ENCODE data around the gene ADAR. TPM values are rescaled to one million over a fixed set of nuclear protein-coding genes. Genes with fewer than 3 reads are reported as not detected.

ADAR gene
- total RNA-seq, 1 donor from 2014 or later, result 139 TPM

DNA sequence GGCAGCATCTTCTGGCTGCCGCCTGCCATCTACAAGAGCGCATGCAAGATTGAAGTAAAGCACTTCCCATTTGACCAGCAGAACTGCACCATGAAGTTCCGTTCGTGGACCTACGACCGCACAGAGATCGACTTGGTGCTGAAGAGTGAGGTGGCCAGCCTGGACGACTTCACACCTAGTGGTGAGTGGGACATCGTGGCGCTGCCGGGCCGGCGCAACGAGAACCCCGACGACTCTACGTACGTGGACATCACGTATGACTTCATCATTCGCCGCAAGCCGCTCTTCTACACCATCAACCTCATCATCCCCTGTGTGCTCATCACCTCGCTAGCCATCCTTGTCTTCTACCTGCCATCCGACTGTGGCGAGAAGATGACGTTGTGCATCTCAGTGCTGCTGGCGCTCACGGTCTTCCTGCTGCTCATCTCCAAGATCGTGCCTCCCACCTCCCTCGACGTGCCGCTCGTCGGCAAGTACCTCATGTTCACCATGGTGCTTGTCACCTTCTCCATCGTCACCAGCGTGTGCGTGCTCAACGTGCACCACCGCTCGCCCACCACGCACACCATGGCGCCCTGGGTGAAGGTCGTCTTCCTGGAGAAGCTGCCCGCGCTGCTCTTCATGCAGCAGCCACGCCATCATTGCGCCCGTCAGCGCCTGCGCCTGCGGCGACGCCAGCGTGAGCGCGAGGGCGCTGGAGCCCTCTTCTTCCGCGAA lies 36.6 kb downstream of the ADAR start:
- ATAC-seq, result no peak
- intact Hi-C loops (cut with DNase I), result no loop called here
- DNase-seq (ENCODE audit: low spot score), result no peak

DNA sequence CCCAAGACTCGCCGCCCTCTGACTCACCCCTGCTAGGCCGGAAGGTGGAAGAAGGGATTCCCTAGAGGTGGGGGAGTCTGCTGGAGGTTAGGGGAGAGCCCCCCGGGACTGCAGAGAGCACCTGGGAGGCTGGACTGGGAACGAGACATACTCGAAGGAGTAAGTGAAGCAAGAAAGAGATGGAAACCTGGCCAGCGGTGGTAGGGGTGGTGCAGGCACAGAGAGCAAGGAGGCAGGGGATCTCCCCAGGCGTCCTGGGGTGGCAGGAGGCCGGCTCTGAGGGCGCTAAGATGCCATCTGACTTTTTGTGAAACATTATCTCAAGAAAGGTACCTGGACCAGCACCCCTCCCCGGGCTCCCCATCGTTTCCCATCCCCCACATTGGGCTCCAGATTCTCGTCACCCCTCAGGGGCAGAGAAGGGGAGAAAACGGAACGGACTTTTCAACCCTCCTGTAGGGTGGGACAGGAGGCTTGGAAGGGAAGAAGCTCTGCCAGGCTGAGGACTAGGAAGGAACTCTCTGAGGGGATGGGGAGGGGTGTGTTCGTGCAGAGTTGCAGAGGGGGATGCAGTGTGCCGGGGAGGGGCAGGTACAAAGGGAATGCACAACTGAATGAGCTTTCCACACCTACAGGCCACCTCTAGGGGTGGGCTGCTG lies 39.7 kb downstream of the ADAR start:
- DNase-seq (ENCODE audit: low spot score) (no peak), ATAC-seq (no peak)
- intact Hi-C loops (cut with DNase I), result no loop called here

GRCh38 chr1:154567386-154568156 lies 40.4 kb downstream of the ADAR start, which contains the start of gene CHRNB2:
Gene CHRNB2 (plus strand): TSS chr1:154567778. CDS start chr1:154568045, 267 bp downstream.
- intact Hi-C loops (cut with DNase I), result no loop called here
- DNase-seq (ENCODE audit: low spot score) (peak; percentile 80), ATAC-seq (peak; percentile 94)

DNA sequence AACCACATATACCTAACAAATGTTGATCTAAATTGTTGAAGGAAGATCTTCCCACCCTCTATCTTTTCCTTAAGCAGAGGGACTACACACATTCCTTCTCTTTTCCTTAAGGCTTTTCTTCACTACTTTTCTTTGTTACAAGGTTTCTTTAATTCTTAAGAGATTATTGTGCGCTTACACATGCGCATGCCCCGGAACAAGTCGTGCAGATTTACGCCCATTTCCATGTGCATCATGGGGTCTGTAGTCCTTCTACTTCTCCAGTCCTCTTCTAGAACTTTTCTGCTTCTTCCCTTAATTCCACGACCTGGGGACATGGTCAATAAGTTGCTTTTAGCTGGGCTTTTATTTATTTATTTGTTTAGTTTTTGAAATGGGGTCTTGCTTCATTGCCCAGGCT lies 42.1 kb downstream of the ADAR start:
- intact Hi-C loops (cut with DNase I), result no loop called here
- ATAC-seq (no peak), DNase-seq (ENCODE audit: low spot score) (no peak)

- ATAC-seq (peak; percentile 80), DNase-seq (ENCODE audit: low spot score) (peak; percentile 91)
- intact Hi-C loops (cut with DNase I), result loop anchor here (1.0 to 10.0 kb wide), 3 partner anchors 235 to 493 kb away; partner anchors contain the start of genes AQP10 and ATP8B2
These were observed 48.4 kb downstream of the ADAR start for GRCh38 chr1:154559466-154560044.

GRCh38 chr1:154558720-154559465 lies 49.1 kb downstream of the ADAR start:
- intact Hi-C loops (cut with DNase I), result loop anchor here (1.0 to 10.0 kb wide), 2 partner anchors 234 to 493 kb away; partner anchors contain the start of genes AQP10 and ATP8B2
- peak; percentile 100 for DNase-seq (ENCODE audit: low spot score)
- peak; percentile 99 for ATAC-seq

GRCh38 chr1:154557939-154558719 lies 49.9 kb downstream of the ADAR start, which contains the start of gene UBE2Q1:
Gene UBE2Q1 (minus strand): TSS chr1:154558662. CDS start chr1:154558553, 109 bp downstream.
- peak; percentile 80 for DNase-seq (ENCODE audit: low spot score)
- no peak for ATAC-seq
- intact Hi-C loops (cut with DNase I), result loop anchor here (10.0 kb wide), 1 partner anchor 233 kb away; the partner anchor contains the start of genes AQP10 and ATP8B2

- intact Hi-C loops (cut with DNase I), result loop anchor here (10.0 kb wide), 1 partner anchor 233 kb away; the partner anchor contains the start of genes AQP10 and ATP8B2
- ATAC-seq (no peak), DNase-seq (ENCODE audit: low spot score) (no peak)
These were observed 50.6 kb downstream of the ADAR start for GRCh38 chr1:154557248-154557938.

GRCh38 chr1:154556422-154556821 lies 51.6 kb downstream of the ADAR start:
- intact Hi-C loops (cut with DNase I), result loop anchor here (10.0 kb wide), 1 partner anchor 232 kb away; the partner anchor contains the start of genes AQP10 and ATP8B2
- DNase-seq (ENCODE audit: low spot score) (no peak), ATAC-seq (no peak)

DNA sequence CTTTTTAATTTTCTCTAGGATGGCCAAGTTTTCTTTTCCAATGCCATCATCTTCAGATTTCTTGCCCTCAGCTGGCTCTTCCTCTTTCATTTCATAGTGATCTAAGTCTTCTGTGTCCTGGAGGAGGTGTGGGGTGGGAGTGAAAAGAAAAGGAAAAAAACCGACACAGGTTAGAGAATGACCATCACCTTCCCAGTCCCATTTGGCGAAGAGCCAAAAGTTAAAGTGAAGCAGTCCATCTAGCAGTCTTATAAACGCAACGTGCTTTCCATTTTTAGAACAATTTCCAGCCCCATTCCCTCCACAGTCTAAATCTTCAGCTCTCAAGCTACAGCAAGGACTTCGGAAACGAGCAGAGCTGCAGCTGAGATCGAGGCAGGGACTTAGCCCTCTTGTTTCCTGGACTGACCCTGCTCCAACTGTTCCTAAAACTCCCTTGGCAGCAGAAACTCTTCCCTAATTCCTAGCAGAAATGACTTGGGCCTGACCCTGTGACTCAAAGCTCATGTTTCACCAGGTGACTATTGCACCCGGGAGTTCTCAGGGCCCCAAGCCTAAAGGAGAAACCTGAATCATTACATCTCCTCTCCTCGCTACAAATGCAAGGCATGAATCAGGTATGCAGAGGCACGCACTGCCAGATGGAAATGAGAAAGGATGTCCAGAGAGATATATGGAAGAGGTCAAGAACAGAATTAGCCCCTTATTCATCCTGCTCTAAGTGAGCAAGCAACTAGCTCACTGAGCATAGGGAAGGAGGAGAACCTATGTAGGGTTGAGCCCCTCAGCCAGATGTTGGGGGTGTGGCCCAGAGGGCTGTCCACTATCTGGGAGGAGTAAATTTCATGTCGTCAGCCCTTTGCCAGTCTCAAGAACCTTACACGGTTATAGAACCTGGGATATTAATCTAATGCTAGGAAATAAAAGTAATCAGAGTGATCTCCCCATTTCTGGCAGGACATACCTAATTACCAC lies 54.6 kb downstream of the ADAR start:
- no peak for ATAC-seq

GRCh38 chr1:154552036-154552435 lies 56.0 kb downstream of the ADAR start:
- intact Hi-C loops (cut with DNase I), result loop anchor here (10.0 kb wide), 1 partner anchor 227 kb away; the partner anchor contains the start of genes AQP10 and ATP8B2
- ATAC-seq, result no peak
- DNase-seq (ENCODE audit: low spot score), result no peak

More for the DNA sequence above, 54.6 kb downstream of the ADAR start:
- no peak for DNase-seq (ENCODE audit: low spot score)
- intact Hi-C loops (cut with DNase I), result loop anchor here (10.0 kb wide), 1 partner anchor 229 kb away; the partner anchor contains the start of genes AQP10 and ATP8B2

- ATAC-seq, result no peak
- intact Hi-C loops (cut with DNase I), result loop anchor here (10.0 kb wide), 1 partner anchor 227 kb away; the partner anchor contains the start of genes AQP10 and ATP8B2
- DNase-seq (ENCODE audit: low spot score), result no peak
These were observed 56.5 kb downstream of the ADAR start for GRCh38 chr1:154551474-154551873.

DNA sequence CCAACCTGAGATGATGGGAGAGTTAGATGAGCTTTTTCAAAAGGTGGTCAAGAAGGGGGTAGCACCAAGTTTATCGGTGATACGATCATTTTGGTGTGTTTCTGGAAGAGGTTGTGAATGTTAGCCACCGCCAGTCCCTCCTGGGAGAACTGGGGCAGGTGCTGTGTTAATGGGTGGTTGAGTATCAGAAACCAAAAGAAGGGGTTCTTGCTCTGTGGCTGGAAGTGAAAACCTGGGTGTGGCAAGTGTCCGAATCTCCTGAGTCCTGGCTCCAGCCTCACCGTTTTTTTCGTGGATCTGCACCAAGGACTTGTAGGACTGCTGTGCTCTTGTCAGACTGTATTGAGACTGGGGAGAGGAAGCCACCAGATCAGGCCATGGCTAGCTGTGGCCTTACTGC lies 57.3 kb downstream of the ADAR start:
- ATAC-seq (no peak), DNase-seq (ENCODE audit: low spot score) (no peak)
- intact Hi-C loops (cut with DNase I), result loop anchor here (10.0 kb wide), 1 partner anchor 226 kb away; the partner anchor contains the start of genes AQP10 and ATP8B2

DNA sequence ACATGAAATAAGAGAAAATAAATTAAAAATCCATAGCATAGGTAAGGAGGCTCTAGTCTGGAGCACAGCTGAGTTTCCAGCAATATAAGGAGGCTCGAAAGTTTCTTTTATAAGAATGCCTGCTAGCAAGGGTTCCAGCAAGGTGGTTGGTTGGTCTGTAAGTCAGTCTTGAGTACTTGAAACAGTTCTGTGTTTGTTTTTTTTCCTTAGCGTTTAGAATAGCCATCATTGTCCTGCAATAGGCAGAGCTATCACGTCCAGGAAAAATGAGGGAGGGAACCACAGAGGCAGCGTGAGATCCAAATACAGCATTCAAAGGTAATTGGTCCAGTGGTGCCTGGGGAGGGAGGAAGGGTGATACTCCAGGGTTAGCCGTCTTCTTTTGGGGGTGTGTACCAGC lies 57.9 kb downstream of the ADAR start:
- intact Hi-C loops (cut with DNase I), result loop anchor here (10.0 kb wide), 1 partner anchor 225 kb away; the partner anchor contains the start of genes AQP10 and ATP8B2
- DNase-seq (ENCODE audit: low spot score), result no peak
- ATAC-seq, result no peak

GRCh38 chr1:154549202-154549770 lies 58.7 kb downstream of the ADAR start:
- DNase-seq (ENCODE audit: low spot score), result no peak
- intact Hi-C loops (cut with DNase I), result loop anchor here (10.0 kb wide), 1 partner anchor 64 kb away; no protein-coding TSS in a partner anchor
- no peak for ATAC-seq
